Measurements from ENCODE around the gene PTPRN2.
"Not testable (repeated sequence)": the region's sequence is repeated elsewhere in the genome, so short reads cannot be mapped to it uniquely, and the experiment has no call there.

The PTPRN2 gene

GRCh38 chr7:157789942-157790341 lies 797.7 kb downstream of the PTPRN2 start:
- no peak for DNase-seq (ENCODE audit: low read depth)

- no peak for DNase-seq (ENCODE audit: low read depth)
Observed at GRCh38 chr7:157789094-157789493, 798.5 kb downstream of the PTPRN2 start.

- DNase-seq (ENCODE audit: low read depth) = no peak
Observed at GRCh38 chr7:157788573-157788972, 799.0 kb downstream of the PTPRN2 start.

- no peak for DNase-seq (ENCODE audit: low read depth)
Observed at GRCh38 chr7:157787275-157787701, 800.3 kb downstream of the PTPRN2 start.

- no peak for DNase-seq (ENCODE audit: low read depth)
Observed at GRCh38 chr7:157786375-157787274, 801.0 kb downstream of the PTPRN2 start.

GRCh38 chr7:157785486-157786186 lies 802.0 kb downstream of the PTPRN2 start:
- no peak for DNase-seq (ENCODE audit: low read depth)

- DNase-seq (ENCODE audit: low read depth) = no peak
Observed at GRCh38 chr7:157784979-157785441, 802.6 kb downstream of the PTPRN2 start.

- no peak for DNase-seq (ENCODE audit: low read depth)
Observed at GRCh38 chr7:157784041-157784835, 803.4 kb downstream of the PTPRN2 start.

- DNase-seq (ENCODE audit: low read depth) = no peak
Observed at GRCh38 chr7:157782041-157782440, 805.6 kb downstream of the PTPRN2 start.

- no peak for DNase-seq (ENCODE audit: low read depth)
Observed at GRCh38 chr7:157780721-157781120, 806.9 kb downstream of the PTPRN2 start.

- DNase-seq (ENCODE audit: low read depth) = no peak
Observed at GRCh38 chr7:157780312-157780711, 807.3 kb downstream of the PTPRN2 start.

GRCh38 chr7:157779206-157779605 lies 808.4 kb downstream of the PTPRN2 start:
- DNase-seq (ENCODE audit: low read depth) = no peak

- not testable (repeated sequence) for DNase-seq (ENCODE audit: low read depth)
Observed at GRCh38 chr7:157777194-157777762, 810.3 kb downstream of the PTPRN2 start.

GRCh38 chr7:157775560-157776332 lies 811.9 kb downstream of the PTPRN2 start:
- no peak for DNase-seq (ENCODE audit: low read depth)

GRCh38 chr7:157775021-157775559 lies 812.5 kb downstream of the PTPRN2 start:
- DNase-seq (ENCODE audit: low read depth) = no peak

- no peak for DNase-seq (ENCODE audit: low read depth)
Observed at GRCh38 chr7:157774495-157774894, 813.1 kb downstream of the PTPRN2 start.

GRCh38 chr7:157773361-157773760 lies 814.3 kb downstream of the PTPRN2 start:
- no peak for DNase-seq (ENCODE audit: low read depth)

GRCh38 chr7:157772486-157773130 lies 815.0 kb downstream of the PTPRN2 start:
- DNase-seq (ENCODE audit: low read depth) = no peak

- DNase-seq (ENCODE audit: low read depth) = no peak
Observed at GRCh38 chr7:157771689-157772088, 815.9 kb downstream of the PTPRN2 start.

GRCh38 chr7:157770716-157771320 lies 816.8 kb downstream of the PTPRN2 start:
- no peak for DNase-seq (ENCODE audit: low read depth)
